H1 (cell line): ENCODE measurements around the gene HTR1D. TPM values are rescaled to one million over a fixed set of nuclear protein-coding genes. Genes with fewer than 3 reads are reported as not detected.

Source experiments
- BACH1 ChIP-seq: IDR thresholded peaks from 2 replicates; pipeline ENCODE4 v1.6.1; 2012; ENCODE audit warnings: low read length, improper control_type of control experiment
- CTBP2 ChIP-seq: IDR thresholded peaks from 2 replicates; pipeline ENCODE4 v1.7.0; 2011; ENCODE audit warnings: borderline replicate concordance, mild to moderate bottlenecking, moderate library complexity, mixed read lengths, low read length; ENCODE audit not compliant: insufficient read depth, insufficient read length
- CTCF ChIP-seq, 3 experiments: IDR thresholded peaks; 1 replicate in 2 of 3; 2 replicates in 1 of 3; pipeline versions ENCODE4 v1.5.1 to v1.6.1; 2011; ENCODE audit warnings: low read length in 3 of 3, mild to moderate bottlenecking in 3 of 3, inconsistent platforms in 2 of 3, low read depth in 1 of 3, moderate library complexity in 1 of 3; ENCODE audit not compliant: insufficient read depth in 1 of 3; ENCODE audit errors: control extremely low read depth in 1 of 3
- KDM4A ChIP-seq: IDR thresholded peaks from one replicate; pipeline ENCODE4 v1.7.1; 2012; ENCODE audit warnings: low read depth, mild to moderate bottlenecking, moderate library complexity, low read length, inconsistent platforms; ENCODE audit not compliant: severe bottlenecking
- NRF1 ChIP-seq: IDR thresholded peaks from 2 replicates; pipeline ENCODE4 v1.6.1; 2011; ENCODE audit warnings: mild to moderate bottlenecking, low read depth, low read length, improper control_type of control experiment
- TBP ChIP-seq: IDR thresholded peaks from 2 replicates; pipeline ENCODE4 v1.6.1; 2011; ENCODE audit warnings: low read depth, low read length, improper control_type of control experiment
- ZNF274 ChIP-seq: IDR thresholded peaks from 2 replicates; pipeline ENCODE4 v1.7.0; 2012; ENCODE audit warnings: low read length, borderline replicate concordance; ENCODE audit errors: extremely low read depth
- polyA plus RNA-seq, 7 experiments: library from polyadenylated mRNA; depleted of rRNA in 3 of 7; stranded (reverse) in 5 of 7; unstranded in 2 of 7; fragments of >200 nt in 5 of 7; fragments of 200-250 nt in 2 of 7; gene quantifications; 1 replicate in 5 of 7; 2 replicates in 1 of 7; 4 replicates in 1 of 7; pipeline versions ENCODE4 v1.2.1 to v1.2.3, GENCODE V29; 2011 to 2013; ENCODE audit warnings: missing spikeins in 2 of 7, mixed read lengths in 2 of 7
- total RNA-seq: library from RNA; stranded (reverse); fragmentation: NEBNext Ultra II Directional; extraction: Animal tissue kit (Norgen Biotek cat#: 25700); gene quantifications from 2 replicates; pipeline ENCODE4 v1.2.1, GENCODE V29; 2021

HTR1D gene
- total and polyA plus RNA-seq, 2 of the 8 experiments (the other 6 are each of a cell fraction or from before 2014, with no cell fraction given), result 8.8 to 11.5 TPM

GRCh38 chr1:23251812-23252211 is 34.5 kb upstream of the HTR1D start (continued):
- no peak for TF ChIP-seq TBP
- no peak for TF ChIP-seq BACH1
- TF ChIP-seq ZNF274, result no peak
- TF ChIP-seq CTCF (IDR thresholded peaks at IDR 0.05; ENCODE audit: control extremely low read depth in 1 of 3, insufficient read depth in 1 of 3, low read depth in 1 of 3, low read length in 3 of 3), result no peak
- no peak for TF ChIP-seq KDM4A
- TF ChIP-seq CTBP2, result no peak
- no peak for TF ChIP-seq NRF1
